ENCODE results near the gene FHL5.

Gene FHL5

GRCh38 chr6:96563853-96564252 lies 925 bp downstream of the FHL5 start:
- ChIA-PET POLR2A (no interaction called here), CTCF (interaction anchor here (1.1 kb wide), 1 partner anchor 11 kb away, joined by 3 read pairs; no protein-coding TSS in a partner anchor)
- DNase-seq (ENCODE audit: extremely low spot score), result no peak
- TF ChIP-seq BHLHE40 (IDR thresholded peaks at IDR 0.05; ENCODE audit: borderline replicate concordance) (no peak), PKNOX1 (IDR thresholded peaks at IDR 0.05) (no peak), LEF1 (IDR thresholded peaks at IDR 0.05; ENCODE audit: borderline replicate concordance) (no peak), CTBP1 (IDR thresholded peaks at IDR 0.05; ENCODE audit: borderline replicate concordance) (no peak), FOXA1 (IDR thresholded peaks at IDR 0.05) (no peak), TARDBP (IDR thresholded peaks at IDR 0.05) (no peak), FOXM1 (IDR thresholded peaks at IDR 0.05; ENCODE audit: borderline replicate concordance) (no peak), NFRKB (IDR thresholded peaks at IDR 0.05) (no peak)

GRCh38 chr6:96570053-96570452 lies 7.1 kb downstream of the FHL5 start:
- CTCF ChIA-PET, result no interaction called here
- TF ChIP-seq PKNOX1 (IDR thresholded peaks at IDR 0.05) (no peak), FOXK2 (IDR thresholded peaks at IDR 0.05) (no peak), FOXA1 (IDR thresholded peaks at IDR 0.05) (no peak), ELF4 (IDR thresholded peaks at IDR 0.05) (no peak), ZNF384 (IDR thresholded peaks at IDR 0.05) (no peak), CTBP1 (IDR thresholded peaks at IDR 0.05; ENCODE audit: borderline replicate concordance) (no peak), SUZ12 (IDR thresholded peaks at IDR 0.05) (no peak), FOXM1 (IDR thresholded peaks at IDR 0.05; ENCODE audit: borderline replicate concordance) (no peak), NFRKB (IDR thresholded peaks at IDR 0.05) (no peak), HDGF (IDR thresholded peaks at IDR 0.05; ENCODE audit: borderline replicate concordance) (no peak), SP1 (IDR thresholded peaks at IDR 0.05) (no peak), BHLHE40 (IDR thresholded peaks at IDR 0.05; ENCODE audit: borderline replicate concordance) (no peak), ARNT (IDR thresholded peaks at IDR 0.05) (no peak)
- POLR2A ChIA-PET, result no interaction called here
- no peak for DNase-seq (ENCODE audit: extremely low spot score)

GRCh38 chr6:96571551-96571950 lies 8.6 kb downstream of the FHL5 start:
- TF ChIP-seq ELF4 (IDR thresholded peaks at IDR 0.05) (no peak), CTBP1 (IDR thresholded peaks at IDR 0.05; ENCODE audit: borderline replicate concordance) (no peak), FOXK2 (IDR thresholded peaks at IDR 0.05) (no peak), ZNF384 (IDR thresholded peaks at IDR 0.05) (no peak), NFRKB (IDR thresholded peaks at IDR 0.05) (no peak), ARNT (IDR thresholded peaks at IDR 0.05) (no peak), L3MBTL2 (conservative IDR thresholded peaks at IDR 0.05) (no peak), FOXM1 (IDR thresholded peaks at IDR 0.05; ENCODE audit: borderline replicate concordance) (no peak), PKNOX1 (IDR thresholded peaks at IDR 0.05) (no peak), TARDBP (IDR thresholded peaks at IDR 0.05) (no peak), BHLHE40 (IDR thresholded peaks at IDR 0.05; ENCODE audit: borderline replicate concordance) (no peak), SP1 (IDR thresholded peaks at IDR 0.05) (no peak), LEF1 (IDR thresholded peaks at IDR 0.05; ENCODE audit: borderline replicate concordance) (no peak), FOXA1 (IDR thresholded peaks at IDR 0.05) (no peak), SUZ12 (IDR thresholded peaks at IDR 0.05) (no peak), HDGF (IDR thresholded peaks at IDR 0.05; ENCODE audit: borderline replicate concordance) (no peak)
- no peak for DNase-seq (ENCODE audit: extremely low spot score)
- ChIA-PET CTCF (no interaction called here), POLR2A (no interaction called here)

GRCh38 chr6:96575359-96575758 lies 12.4 kb downstream of the FHL5 start:
- no peak for DNase-seq (ENCODE audit: extremely low spot score)
- TF ChIP-seq ELF4 (IDR thresholded peaks at IDR 0.05) (no peak), FOXA1 (IDR thresholded peaks at IDR 0.05) (no peak), FOXM1 (IDR thresholded peaks at IDR 0.05; ENCODE audit: borderline replicate concordance) (no peak), SUZ12 (IDR thresholded peaks at IDR 0.05) (no peak), PKNOX1 (IDR thresholded peaks at IDR 0.05) (no peak), FOXK2 (IDR thresholded peaks at IDR 0.05) (no peak), ARNT (IDR thresholded peaks at IDR 0.05) (no peak), LEF1 (IDR thresholded peaks at IDR 0.05; ENCODE audit: borderline replicate concordance) (no peak), HDGF (IDR thresholded peaks at IDR 0.05; ENCODE audit: borderline replicate concordance) (no peak), SP1 (IDR thresholded peaks at IDR 0.05) (no peak), TARDBP (IDR thresholded peaks at IDR 0.05) (no peak), CTBP1 (IDR thresholded peaks at IDR 0.05; ENCODE audit: borderline replicate concordance) (no peak), L3MBTL2 (conservative IDR thresholded peaks at IDR 0.05) (no peak), ZNF384 (IDR thresholded peaks at IDR 0.05) (no peak)
- ChIA-PET CTCF (interaction anchor here (1.0 kb wide), 1 partner anchor 12 kb away, joined by 3 read pairs; the partner anchor contains the start of gene FHL5), POLR2A (no interaction called here)

GRCh38 chr6:96576221-96576620 lies 13.3 kb downstream of the FHL5 start:
- ChIA-PET CTCF (no interaction called here), POLR2A (no interaction called here)
- TF ChIP-seq ARNT (IDR thresholded peaks at IDR 0.05), result no peak
- TF ChIP-seq L3MBTL2 (conservative IDR thresholded peaks at IDR 0.05), result no peak
- no peak for TF ChIP-seq LEF1 (IDR thresholded peaks at IDR 0.05; ENCODE audit: borderline replicate concordance)
- TF ChIP-seq ZNF384 (IDR thresholded peaks at IDR 0.05), result no peak
- TF ChIP-seq SP1 (IDR thresholded peaks at IDR 0.05), result no peak
- no peak for TF ChIP-seq NFRKB (IDR thresholded peaks at IDR 0.05)
- TF ChIP-seq FOXK2 (IDR thresholded peaks at IDR 0.05), result no peak
- TF ChIP-seq TARDBP (IDR thresholded peaks at IDR 0.05), result no peak
- TF ChIP-seq CTBP1 (IDR thresholded peaks at IDR 0.05; ENCODE audit: borderline replicate concordance), result no peak
- TF ChIP-seq HDGF (IDR thresholded peaks at IDR 0.05; ENCODE audit: borderline replicate concordance), result no peak
- TF ChIP-seq BHLHE40 (IDR thresholded peaks at IDR 0.05; ENCODE audit: borderline replicate concordance), result no peak
- no peak for TF ChIP-seq SUZ12 (IDR thresholded peaks at IDR 0.05)
- TF ChIP-seq ELF4 (IDR thresholded peaks at IDR 0.05), result no peak
- no peak for TF ChIP-seq PKNOX1 (IDR thresholded peaks at IDR 0.05)
- TF ChIP-seq FOXM1 (IDR thresholded peaks at IDR 0.05; ENCODE audit: borderline replicate concordance), result no peak
- no peak for TF ChIP-seq FOXA1 (IDR thresholded peaks at IDR 0.05)
- DNase-seq (ENCODE audit: extremely low spot score), result no peak
